HL-60/S4 treated with retinoic acid at 250 ng/mL for 4 days and 3 days (cell line): ENCODE results near the gene LRP5.

Experiments used
- in situ Hi-C: fragments of 300-500 bp; cut with MboI; formaldehyde crosslinking; loops from 2 replicates; pipeline ENCODE4 v1.7.0; 2022; ENCODE audit warnings: low sequenced_read_pairs

LRP5 gene

GRCh38 chr11:68312117-68312779, at the start of gene LRP5:
TSS of gene LRP5 (plus strand) at chr11:68312591. CDS start at chr11:68312715, 124 bp downstream.
- in situ Hi-C loops, result no loop called here

DNA sequence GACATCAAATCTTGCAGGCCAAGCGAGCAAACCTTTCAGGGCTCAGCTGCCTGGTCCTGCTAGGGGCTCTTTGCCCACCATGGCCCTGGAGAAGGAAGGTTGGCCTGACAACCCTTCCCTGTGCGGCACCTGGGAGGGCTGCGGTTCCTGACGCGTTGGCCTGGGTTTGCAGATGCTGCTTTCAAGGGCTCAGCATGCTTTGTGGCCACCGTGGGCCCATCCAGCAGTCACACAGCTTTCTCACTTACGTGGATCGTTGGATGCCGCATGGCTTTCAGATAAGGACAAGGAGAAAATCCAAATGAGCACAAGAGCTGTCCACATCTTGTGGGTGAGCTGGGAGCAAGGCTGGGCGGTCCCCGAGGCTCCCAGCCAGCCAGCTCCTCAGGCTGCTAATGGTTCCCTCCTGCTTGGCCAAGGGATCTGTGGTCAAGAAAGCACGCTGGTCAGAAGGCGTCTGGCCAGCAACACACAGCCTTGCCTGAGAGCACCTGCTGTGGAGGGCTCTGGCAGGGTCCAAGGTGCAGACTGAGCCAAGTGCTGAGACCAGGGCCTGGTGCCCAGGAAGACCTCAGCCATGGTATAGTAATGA, 48.9 kb upstream of the LRP5 start:
- in situ Hi-C loops, result no loop called here

DNA sequence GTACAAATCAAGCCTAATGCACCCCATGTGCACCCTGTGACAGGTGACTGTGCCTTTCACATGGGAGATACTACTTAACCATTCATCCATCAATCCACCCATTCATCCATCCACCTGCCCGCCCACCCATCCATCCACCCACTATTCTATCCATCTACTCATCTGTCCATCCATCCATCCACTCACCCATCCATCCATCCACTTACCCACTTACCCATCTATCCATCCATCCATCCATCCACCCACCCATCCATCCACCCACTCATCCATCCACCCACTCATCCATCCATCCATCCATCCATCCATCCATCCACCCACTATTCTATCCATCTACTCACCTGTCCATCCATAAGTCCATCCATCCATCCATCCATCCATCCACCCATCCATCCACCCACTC, 48.1 kb upstream of the LRP5 start:
- in situ Hi-C loops, result no loop called here

GRCh38 chr11:68264741-68265540, 47.5 kb upstream of the LRP5 start:
- in situ Hi-C loops, result no loop called here

DNA sequence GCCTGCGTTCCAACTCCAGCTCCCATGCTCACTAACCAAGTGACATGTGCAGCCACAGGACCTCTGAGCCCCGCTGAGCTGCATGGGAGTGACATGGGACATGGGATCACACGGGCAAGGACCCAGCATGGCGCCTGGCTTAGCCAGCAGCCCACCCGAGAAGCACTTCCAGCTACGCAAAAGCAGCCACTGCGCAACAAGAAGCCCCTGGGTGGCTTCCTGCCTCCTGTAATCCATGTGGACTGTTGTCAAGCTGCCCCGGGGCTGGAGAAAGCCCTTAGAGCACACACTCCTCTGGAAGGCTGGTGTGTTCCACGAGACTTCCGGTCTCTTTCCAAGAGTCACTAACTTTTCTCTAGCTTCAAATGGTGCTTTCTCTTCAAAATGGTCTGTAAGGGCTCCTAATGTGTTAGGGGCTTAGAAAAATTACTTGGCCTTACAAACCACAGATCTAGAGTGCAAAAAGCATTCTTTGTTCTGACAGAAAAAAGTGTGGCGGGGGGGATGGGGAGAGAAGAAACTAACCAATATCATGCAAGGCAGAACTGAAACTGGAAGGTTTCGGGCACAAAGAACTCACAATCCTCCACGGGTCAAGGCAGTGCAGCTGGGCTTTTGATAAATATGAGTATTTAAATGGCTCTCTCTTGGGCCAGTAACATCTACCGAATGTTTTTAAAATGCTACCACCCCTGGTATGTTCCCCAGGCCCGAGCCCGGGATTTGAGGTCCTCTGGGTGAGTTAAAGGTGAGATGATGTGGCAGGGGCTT, 46.1 kb upstream of the LRP5 start:
- in situ Hi-C loops, result no loop called here

DNA sequence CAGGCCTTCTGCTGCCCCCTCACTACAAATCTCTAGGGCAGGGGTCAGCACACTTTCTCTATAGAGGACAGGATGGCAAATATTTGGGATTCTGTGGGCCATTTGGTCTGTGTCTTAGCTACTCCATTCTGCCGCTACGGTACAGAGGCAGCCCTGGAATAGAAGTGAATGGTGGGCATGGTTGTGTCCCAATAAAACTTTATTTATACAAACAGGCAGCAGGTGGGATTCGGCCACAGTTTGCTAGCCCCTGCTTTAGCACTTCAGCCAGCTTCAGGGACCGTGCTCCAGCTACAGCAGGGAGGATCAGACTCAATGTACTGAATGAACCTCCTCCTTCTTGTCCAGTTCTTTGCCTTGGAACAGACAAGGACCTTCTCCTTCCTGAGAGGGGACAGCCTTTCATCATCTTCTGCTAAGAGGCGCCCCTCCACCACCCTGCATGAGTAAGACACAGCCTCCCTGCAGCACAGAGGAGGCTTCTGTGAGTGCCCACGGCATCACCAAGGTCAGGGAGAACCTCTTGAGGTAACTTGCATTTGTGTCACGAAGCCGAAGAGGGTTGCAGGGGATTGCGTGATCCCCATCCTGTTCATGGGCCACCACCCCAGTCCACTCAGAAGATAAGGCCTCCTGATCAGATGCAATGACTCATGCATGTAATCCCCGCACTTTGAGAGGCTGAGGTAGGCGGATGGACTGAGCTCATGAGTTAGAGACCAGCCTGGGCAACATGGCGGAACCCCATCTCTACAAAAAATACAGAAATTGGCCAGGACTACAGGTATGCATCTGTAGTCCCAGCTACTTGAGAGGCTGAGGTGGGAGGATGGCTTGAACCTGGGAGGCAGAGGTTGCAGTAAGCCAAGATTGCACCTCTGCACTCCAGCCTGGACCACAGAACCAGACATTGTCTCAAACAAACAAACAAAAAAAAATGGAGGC, 45.2 kb upstream of the LRP5 start:
- in situ Hi-C loops, result no loop called here

DNA sequence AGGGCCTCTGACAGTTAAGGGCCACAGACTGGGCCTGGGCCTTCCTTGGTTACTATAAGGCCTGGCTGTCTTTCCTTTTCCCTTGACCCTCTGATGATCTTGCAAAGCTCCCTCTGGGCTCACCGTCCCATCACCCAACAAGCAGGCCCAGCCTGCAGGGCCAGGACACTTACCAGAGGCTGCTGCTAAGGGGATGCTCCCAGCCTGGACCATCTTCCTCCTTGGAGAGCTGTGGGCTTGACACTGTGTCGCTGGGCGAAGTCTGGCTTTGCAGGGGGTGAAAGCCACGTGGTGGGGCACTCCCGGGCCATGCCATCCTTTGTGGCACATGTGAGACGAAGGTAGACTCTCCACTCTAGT, 44.5 kb upstream of the LRP5 start:
- in situ Hi-C loops, result no loop called here

- in situ Hi-C loops, result no loop called here
Observed at GRCh38 chr11:68269414-68270081, 42.8 kb upstream of the LRP5 start.

- in situ Hi-C loops, result no loop called here
Observed at GRCh38 chr11:68270196-68271022, 42.0 kb upstream of the LRP5 start.

DNA sequence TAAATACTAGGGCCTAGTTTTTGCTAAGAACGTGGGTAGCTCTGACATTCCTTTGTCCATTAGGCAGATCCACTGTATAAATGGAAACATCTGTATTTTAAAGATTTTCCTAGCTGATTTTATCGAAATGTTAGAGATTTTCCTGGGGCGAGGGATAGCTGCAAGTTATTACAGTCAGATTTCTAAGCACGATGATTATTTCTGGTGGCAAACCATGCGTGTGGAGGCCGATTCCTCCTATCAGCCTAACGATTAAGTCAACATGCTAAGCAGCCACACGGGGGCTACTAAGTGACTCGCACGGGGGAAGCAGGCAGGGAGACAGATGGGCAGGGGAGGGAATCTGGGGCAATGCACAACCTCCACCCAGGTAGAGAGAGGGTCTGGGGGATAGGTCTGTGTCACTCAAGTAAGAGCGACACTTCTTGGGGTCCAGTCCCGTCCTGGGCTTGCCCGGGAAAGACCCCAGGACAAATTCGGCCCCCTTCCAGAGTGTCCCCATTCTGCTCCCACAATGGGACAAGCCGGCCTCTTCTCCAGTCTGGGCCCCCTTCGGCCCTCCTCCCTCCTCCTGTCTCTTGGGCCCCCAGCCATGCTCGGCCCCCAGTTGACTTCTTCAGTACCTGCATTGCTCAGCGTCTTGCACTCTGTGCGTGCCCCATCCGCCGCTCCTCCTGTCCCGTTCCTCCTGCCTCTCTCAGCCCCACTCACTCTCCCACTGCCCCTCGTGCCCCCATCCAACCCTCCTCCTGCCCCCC, 41.2 kb upstream of the LRP5 start:
- in situ Hi-C loops, result no loop called here

DNA sequence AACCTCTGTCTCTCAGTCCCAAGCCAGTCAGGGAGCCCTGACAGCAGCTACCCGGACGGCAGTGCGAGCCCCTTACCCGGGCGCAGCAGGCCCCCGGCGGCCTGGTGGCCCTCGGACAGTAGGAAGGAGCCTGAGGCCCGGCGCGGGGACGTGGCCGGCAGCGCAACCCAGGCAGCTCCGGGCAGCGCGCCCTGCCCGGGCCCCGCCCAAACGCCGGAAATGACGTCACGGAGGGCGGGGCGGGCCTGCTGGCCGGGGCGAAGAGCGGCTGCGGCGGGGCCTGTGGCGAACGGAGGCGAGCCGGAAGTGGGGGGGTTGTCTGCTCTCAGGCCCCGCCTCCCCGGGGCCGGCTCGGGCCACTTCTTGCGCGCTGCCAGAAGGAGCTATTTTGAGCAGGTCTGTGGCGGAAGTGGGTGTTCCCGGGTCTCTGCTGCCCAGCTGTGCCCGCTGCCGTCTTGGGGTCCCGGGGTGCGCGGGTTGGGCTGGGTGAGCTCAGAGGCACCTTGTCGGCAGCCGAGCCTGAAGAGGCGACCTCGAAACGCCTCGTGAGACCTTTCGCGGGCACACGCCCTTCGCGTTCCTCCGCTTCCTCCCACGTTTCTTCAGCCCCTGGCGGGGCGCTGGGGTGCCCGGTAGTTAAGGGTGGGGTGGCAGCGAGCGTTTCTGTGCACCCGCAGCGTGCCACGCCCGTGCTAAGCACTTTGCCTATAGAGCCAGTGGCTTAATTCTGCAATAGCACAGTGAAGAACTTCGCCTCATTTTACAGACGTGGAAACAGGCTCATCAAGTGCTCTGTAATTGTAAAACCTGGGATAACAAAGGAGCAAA, 40.4 kb upstream of the LRP5 start, which contains the start of gene C11orf24:
Gene C11orf24, minus strand, starts transcription at position 193 of the 828 bp plus-strand sequence. CDS start 8,206 bp downstream, outside the sequence.
- in situ Hi-C loops, result no loop called here

GRCh38 chr11:68273026-68273738, 39.2 kb upstream of the LRP5 start:
- in situ Hi-C loops, result no loop called here

DNA sequence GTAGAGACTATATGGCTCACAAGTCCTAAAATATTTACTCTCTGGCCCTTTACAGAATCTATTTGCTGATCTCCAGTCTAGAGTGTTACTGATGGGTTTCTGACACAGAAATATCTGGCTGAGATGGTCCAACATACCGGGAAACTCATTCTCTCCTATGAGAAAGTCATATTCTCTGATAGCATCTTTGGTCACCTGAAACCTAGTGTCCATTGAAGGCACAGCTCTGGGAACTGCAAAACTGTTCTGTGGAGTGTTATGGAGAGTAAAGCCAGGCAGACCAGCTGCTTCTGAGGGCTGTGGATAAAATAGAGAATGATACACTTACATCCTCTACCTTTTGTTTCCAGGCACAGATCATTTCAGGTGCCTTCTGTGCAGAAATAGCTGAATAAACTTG, 38.1 kb upstream of the LRP5 start:
- in situ Hi-C loops, result no loop called here

DNA sequence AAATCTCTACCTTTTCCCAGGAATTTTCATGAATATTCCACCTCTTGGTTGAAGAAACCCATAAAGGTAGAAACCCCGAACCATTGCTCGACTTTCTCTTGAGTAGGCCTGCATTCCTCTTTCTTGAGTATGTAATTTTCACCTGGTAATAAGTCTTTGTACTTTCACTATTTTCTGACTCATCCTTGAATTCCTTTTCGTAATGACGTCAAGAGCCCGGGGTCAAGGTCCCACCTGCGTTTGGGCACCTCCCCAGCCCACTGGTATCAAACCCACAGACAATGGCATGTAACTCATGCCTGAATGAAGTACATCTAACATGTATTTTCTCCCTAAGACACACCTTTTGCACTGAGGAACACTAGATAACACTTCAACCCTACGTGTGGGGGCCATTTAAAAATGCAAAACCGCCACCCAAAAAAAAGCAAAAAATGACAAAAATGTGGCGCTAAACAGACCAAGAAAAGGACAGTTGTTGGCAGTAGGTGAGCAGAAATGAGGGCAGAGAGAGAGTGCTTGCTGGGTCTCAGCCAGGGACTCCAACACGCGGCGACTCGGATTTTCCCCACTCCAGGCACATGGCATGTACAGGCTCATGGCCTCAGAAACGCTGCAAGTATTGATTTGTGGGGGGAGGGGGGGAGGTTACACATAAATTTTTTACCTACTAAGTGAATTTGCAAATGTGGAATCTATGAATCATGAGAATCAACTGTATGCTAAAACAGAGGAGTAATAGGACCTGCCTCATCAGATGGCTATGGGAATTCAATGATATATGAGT, 36.5 kb upstream of the LRP5 start:
- in situ Hi-C loops, result no loop called here

- in situ Hi-C loops, result no loop called here
Observed at GRCh38 chr11:68276861-68277260, 35.5 kb upstream of the LRP5 start.

GRCh38 chr11:68279676-68280075, 32.7 kb upstream of the LRP5 start:
- in situ Hi-C loops, result no loop called here
